Gastroesophageal sphincter (tissue), 4 donors: Measurements from ENCODE around the gene NINL. TPM values are rescaled to one million over a fixed set of nuclear protein-coding genes. Genes with fewer than 3 reads are reported as not detected.

Experiments
- ATAC-seq: fragments of 150-250 bp; one replicate; pipeline ENCODE4 v1.9.1; 2016; ENCODE audit warnings: mild to moderate bottlenecking, moderate library complexity
- H3K27ac ChIP-seq, 4 donors: fragments of 200-600 bp; sonication (generic) in 3 of 4; 1 replicate in 3 of 4; 2 replicates in 1 of 4; pipeline ENCODE4 v1.5.1; 2016 to 2019
- H3K27me3 ChIP-seq: fragments of 200-600 bp; sonication (generic); one replicate; pipeline ENCODE4 v1.5.1; 2019
- H3K36me3 ChIP-seq, 2 donors: fragments of 200-600 bp; sonication (generic); one replicate each; pipeline ENCODE4 v1.5.1; 2019; ENCODE audit warnings: control low read depth in 1 of 2
- H3K4me1 ChIP-seq, 3 donors: fragments of 200-600 bp; sonication (generic); 1 replicate in 2 of 3; 2 replicates in 1 of 3; pipeline ENCODE4 v1.5.1; 2016 to 2019; ENCODE audit warnings: control low read depth in 2 of 3
- H3K4me3 ChIP-seq, 2 donors: fragments of 200-600 bp; sonication (generic); one replicate each; pipeline ENCODE4 v1.5.1; 2019; ENCODE audit warnings: mild to moderate bottlenecking in 1 of 2, moderate library complexity in 1 of 2
- H3K9me3 ChIP-seq, 3 donors: fragments of 200-600 bp; sonication (generic); one replicate each; pipeline ENCODE4 v1.5.1; 2017 to 2019; ENCODE audit warnings: control low read depth in 2 of 3
- CTCF ChIP-seq, 4 experiments: fragments of 200-600 bp in 2 of 4; fragments of 450-650 bp in 2 of 4; sonication (generic) in 1 of 4; IDR thresholded peaks; one replicate each; pipeline ENCODE4 v1.5.1; 2017 to 2019; ENCODE audit warnings: antibody characterized with exemption in 4 of 4, mild to moderate bottlenecking in 2 of 4, moderate library complexity in 2 of 4
- EP300 ChIP-seq: sonication (generic); formaldehyde crosslinking; IDR thresholded peaks from one replicate; pipeline ENCODE4 v1.6.1; 2017; ENCODE audit warnings: antibody characterized with exemption, mild to moderate bottlenecking
- POLR2A ChIP-seq, 2 donors: fragments of 450-650 bp; IDR thresholded peaks; one replicate each; pipeline ENCODE4 v1.6.1; 2017; ENCODE audit warnings: antibody characterized with exemption in 2 of 2, mild to moderate bottlenecking in 2 of 2, moderate library complexity in 1 of 2
- POLR2AphosphoS5 ChIP-seq: sonication (generic); formaldehyde crosslinking; IDR thresholded peaks from one replicate; pipeline ENCODE4 v1.6.1; 2017; ENCODE audit warnings: antibody characterized with exemption
- whole genome bisulfite sequencing, 2 donors: methylation state at CpG; one replicate each; pipeline ENCODE4 v1.1.5; 2018; ENCODE audit warnings: low coverage in 1 of 2; 5-methylcytosine and 5-hydroxymethylcytosine counted together
- total RNA-seq, 4 donors: library from RNA; depleted of rRNA; stranded (reverse); fragments of >200 nt; gene quantifications; one replicate each; pipeline ENCODE4 v1.1.0, GENCODE V29; 2016

Gene NINL
- total RNA-seq, 4 donors from 2014 or later = 4.2 to 7.5 (median 5.8) TPM

GRCh38 chr20:25493137-25493536 is 92.2 kb downstream of the NINL start:
- no peaks in the 10 kb centered on the region for H3K4me1 ChIP-seq
- no peaks in the 10 kb centered on the region for H3K27me3 ChIP-seq
- 60 to 91% methylated on average over 1 to 7 of the region's 10 CpGs for WGBS, 2 donors
- H3K27ac ChIP-seq = no peak overlapping the region
- no peak overlapping the region for H3K4me3 ChIP-seq
- ATAC-seq = no peak
- no peaks in the 10 kb centered on the region for H3K9me3 ChIP-seq
- TF ChIP-seq POLR2AphosphoS5 (no peak), EP300 (no peak), POLR2A (IDR thresholded peaks at IDR 0.05) (no peak), CTCF (IDR thresholded peaks at IDR 0.05) (no peak)
- peaks cover 0 to 58% of the 10 kb centered on the region in 2 donors for H3K36me3 ChIP-seq

- Histone ChIP-seq H3K27me3 (no peaks in the 10 kb centered on the region), H3K27ac (no peak overlapping the region), H3K4me1 (no peaks in the 10 kb centered on the region), H3K9me3 (no peaks in the 10 kb centered on the region), H3K36me3 (peaks cover 0 to 51% of the 10 kb centered on the region in 2 donors), H3K4me3 (no peak overlapping the region)
- WGBS, 2 donors = 78% methylated on average over 3 of the region's 12 CpGs; no CpG with 5 or more reads in 1 of the 2 donors
- ATAC-seq = no peak
- no peak for TF ChIP-seq EP300
- TF ChIP-seq POLR2A (IDR thresholded peaks at IDR 0.05) = no peak
- TF ChIP-seq POLR2AphosphoS5 = no peak
- no peak for TF ChIP-seq CTCF (IDR thresholded peaks at IDR 0.05)
Observed at GRCh38 chr20:25491446-25492038, 93.8 kb downstream of the NINL start.

DNA sequence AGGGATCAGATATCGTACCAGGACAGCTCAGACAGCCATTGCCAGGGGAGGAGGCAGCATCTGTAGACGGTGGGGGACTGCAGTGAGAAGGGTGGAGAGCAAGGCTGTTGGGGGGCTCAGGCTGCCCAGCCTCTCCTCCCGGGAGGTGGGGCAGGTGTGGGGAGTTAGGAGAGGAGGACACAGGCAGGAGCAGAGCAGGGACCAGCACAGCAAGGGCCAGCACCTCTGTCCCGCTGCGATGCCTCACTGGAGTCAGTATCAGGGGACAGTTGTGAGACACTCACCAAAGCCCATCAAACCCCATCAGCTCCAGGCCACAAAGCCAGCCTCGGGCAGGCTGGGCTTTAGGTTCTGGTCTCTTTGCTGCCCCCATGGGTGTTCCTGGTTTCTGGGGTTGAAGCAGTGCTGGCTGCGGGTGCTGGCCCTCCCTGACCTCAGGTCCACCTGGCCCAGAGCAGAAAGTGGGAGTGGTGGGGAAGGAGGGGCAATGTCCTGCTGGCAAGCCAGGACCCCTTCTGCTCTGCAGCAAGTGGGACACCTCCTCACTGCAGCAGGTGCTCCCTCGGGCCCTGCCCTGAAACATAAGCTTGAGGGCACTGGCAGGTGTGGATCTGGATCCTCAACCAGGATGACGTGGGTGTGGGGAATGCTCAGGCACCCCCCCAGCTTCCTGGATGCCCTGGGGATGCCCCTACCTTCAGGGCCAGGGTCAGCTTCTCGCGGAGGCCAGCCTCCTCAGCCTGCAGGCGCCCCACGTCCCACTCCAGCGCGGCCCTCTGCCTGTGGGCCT is 94.5 kb downstream of the NINL start:
- Histone ChIP-seq H3K4me3 (no peak overlapping the region), H3K27ac (no peak overlapping the region), H3K4me1 (no peaks in the 10 kb centered on the region), H3K27me3 (no peaks in the 10 kb centered on the region), H3K36me3 (peaks cover 0 to 47% of the 10 kb centered on the region in 2 donors), H3K9me3 (no peaks in the 10 kb centered on the region)
- no peak for ATAC-seq
- TF ChIP-seq CTCF (IDR thresholded peaks at IDR 0.05) (no peak), POLR2AphosphoS5 (no peak), EP300 (no peak), POLR2A (IDR thresholded peaks at IDR 0.05) (no peak)
- WGBS, 2 donors = 60 to 80% methylated on average over 1 of the region's 15 CpGs

DNA sequence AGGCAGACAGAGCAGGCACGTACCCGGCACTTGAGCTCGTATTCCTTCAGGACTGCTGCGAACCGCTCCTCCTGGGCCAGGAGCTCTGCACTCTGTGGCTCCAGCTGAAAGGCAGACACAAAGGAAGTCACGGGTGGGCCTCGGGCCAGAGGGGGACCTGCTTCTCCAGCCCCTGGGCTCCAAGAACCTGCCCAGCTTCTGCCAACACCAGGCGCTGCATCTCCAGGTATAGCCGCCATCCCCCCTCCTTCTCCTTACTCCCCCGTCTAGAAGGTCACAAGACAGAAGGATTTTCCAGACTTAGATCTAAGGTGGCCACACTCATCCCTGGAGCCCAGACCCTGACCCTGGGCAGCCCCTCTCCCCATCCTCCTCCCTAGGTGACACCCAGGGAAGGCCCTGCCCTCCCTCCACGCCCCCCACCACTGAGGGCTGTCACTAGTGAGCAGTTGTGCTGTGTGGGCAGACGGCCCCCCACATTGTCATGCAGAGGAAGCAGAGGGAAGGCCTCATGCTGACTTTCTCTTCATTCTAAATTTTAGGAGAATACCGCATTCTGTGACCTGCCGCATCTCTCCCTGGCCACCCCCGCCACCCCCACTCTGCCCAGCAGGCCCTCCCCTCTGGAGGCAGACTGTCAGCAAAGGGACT is 96.0 kb downstream of the NINL start:
- Histone ChIP-seq H3K4me3 (no peak overlapping the region), H3K9me3 (no peaks in the 10 kb centered on the region), H3K27me3 (no peaks in the 10 kb centered on the region), H3K4me1 (no peaks in the 10 kb centered on the region), H3K36me3 (peaks cover 0 to 59% of the 10 kb centered on the region in 2 donors), H3K27ac (no peak overlapping the region)
- TF ChIP-seq CTCF (IDR thresholded peaks at IDR 0.05) (no peak), POLR2AphosphoS5 (no peak), POLR2A (IDR thresholded peaks at IDR 0.05) (no peak), EP300 (no peak)
- ATAC-seq = no peak
- WGBS, 2 donors = no CpG with 5 or more reads among the region's 15 CpGs
